Panc1 (cell line): ENCODE measurements around the gene CYSLTR1.

ENCODE experiments used
- CTCF ChIP-seq: fragments of 450-650 bp; IDR thresholded peaks from 2 replicates; pipeline ENCODE4 v1.5.1; 2017; ENCODE audit warnings: mild to moderate bottlenecking
- POLR2AphosphoS5 ChIP-seq: IDR thresholded peaks from 2 replicates; pipeline ENCODE4 v1.6.1; 2012; ENCODE audit warnings: mild to moderate bottlenecking, low read depth, low read length, moderate library complexity

GRCh38 chrX:78237127-78237526 is 90.3 kb downstream of the CYSLTR1 start:
- TF ChIP-seq CTCF (no peak), POLR2AphosphoS5 (no peak)
